Stomach (tissue), 4 donors: ENCODE data around the gene SLC7A10.

Experiments used
- CTCF ChIP-seq, 7 experiments: fragments of 450-650 bp in 4 of 7; fragments of 200-600 bp in 3 of 7; sonication (generic) in 3 of 7; IDR thresholded peaks; one replicate each; pipeline ENCODE4 v1.5.1; 2016 to 2019; ENCODE audit warnings: antibody characterized with exemption in 7 of 7, control low read depth in 2 of 7, mild to moderate bottlenecking in 1 of 7
- EP300 ChIP-seq: sonication (generic); formaldehyde crosslinking; IDR thresholded peaks from one replicate; pipeline ENCODE4 v1.6.1; 2017; ENCODE audit warnings: antibody characterized with exemption

DNA sequence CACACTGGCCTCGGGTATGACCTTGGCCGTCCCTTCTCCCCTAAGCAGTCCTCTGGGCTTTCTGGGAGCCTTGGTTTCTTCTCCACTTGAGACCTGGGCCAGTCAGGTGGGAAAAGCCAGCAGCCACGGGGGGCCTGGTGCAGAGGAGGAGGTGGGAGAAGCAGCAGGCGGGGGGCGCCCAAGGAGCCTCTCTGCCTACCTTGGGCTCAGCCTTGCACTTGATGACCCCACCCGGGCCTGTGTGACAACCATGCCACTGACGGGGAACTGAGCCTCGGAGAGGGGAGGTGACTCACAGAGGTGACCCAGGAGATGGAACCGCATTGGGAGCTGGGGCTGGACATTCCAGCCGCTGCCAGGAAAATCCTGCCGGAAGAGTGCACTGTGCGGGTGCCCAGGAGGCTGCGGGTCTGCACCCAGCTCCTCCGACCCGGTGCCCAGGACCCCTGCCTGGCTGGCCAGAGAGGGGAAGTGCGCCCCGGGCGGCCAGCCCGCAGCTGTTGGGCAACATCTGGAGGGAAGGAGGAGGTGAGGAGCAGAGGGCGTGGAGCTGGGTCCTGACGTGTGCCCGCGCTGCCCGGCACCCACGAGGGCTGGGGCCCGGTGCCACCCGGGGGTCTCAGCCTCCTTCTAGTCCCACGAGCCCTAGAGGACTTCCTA is 23.4 kb upstream of the SLC7A10 start:
- TF ChIP-seq EP300 (no peak), CTCF (IDR thresholded peaks at IDR 0.05) (no peak)
